HG03469 (cell line): ENCODE results near the gene FRAT1.
"Not testable (repeated sequence)": the region's sequence is repeated elsewhere in the genome, so short reads cannot be mapped to it uniquely, and the experiment has no call there.

Source experiments
- ATAC-seq: cut with Tn5 transposase; IDR thresholded peaks from one replicate; pipeline ENCODE4 v1.9.1; 2021; ENCODE audit warnings: mild to moderate bottlenecking, moderate library complexity, moderate number of reproducible peaks; ENCODE audit not compliant: unreplicated experiment

FRAT1 gene

GRCh38 chr10:97334370-97335175 lies 15.5 kb downstream of the FRAT1 start, which contains the start of gene FRAT2:
TSS of gene FRAT2 (minus strand) at chr10:97334729. CDS start at chr10:97334572, 157 bp downstream.
- peak; percentile 56 for ATAC-seq

- no peak for ATAC-seq
These were observed 16.1 kb downstream of the FRAT1 start for GRCh38 chr10:97335188-97335619.

GRCh38 chr10:97336006-97336405 lies 16.9 kb downstream of the FRAT1 start:
- ATAC-seq = no peak

GRCh38 chr10:97336446-97336845 lies 17.4 kb downstream of the FRAT1 start:
- ATAC-seq = no peak

GRCh38 chr10:97336942-97337831 lies 18.1 kb downstream of the FRAT1 start:
- no peak for ATAC-seq

- no peak for ATAC-seq
These were observed 19.0 kb downstream of the FRAT1 start for GRCh38 chr10:97338041-97338440.

GRCh38 chr10:97341416-97341815 lies 22.3 kb downstream of the FRAT1 start:
- ATAC-seq = no peak

GRCh38 chr10:97343664-97344063 lies 24.6 kb downstream of the FRAT1 start:
- not testable (repeated sequence) for ATAC-seq

GRCh38 chr10:97347317-97347716 lies 28.2 kb downstream of the FRAT1 start:
- ATAC-seq = no peak

- no peak for ATAC-seq
These were observed 30.9 kb downstream of the FRAT1 start for GRCh38 chr10:97349752-97350513.

GRCh38 chr10:97353945-97354344 lies 34.9 kb downstream of the FRAT1 start:
- ATAC-seq = no peak

GRCh38 chr10:97355571-97355975 lies 36.5 kb downstream of the FRAT1 start:
- ATAC-seq = no peak

GRCh38 chr10:97356318-97356914 lies 37.3 kb downstream of the FRAT1 start:
- ATAC-seq = no peak

GRCh38 chr10:97356918-97357317 lies 37.8 kb downstream of the FRAT1 start:
- ATAC-seq = no peak

- ATAC-seq = no peak
These were observed 39.3 kb downstream of the FRAT1 start for GRCh38 chr10:97358349-97358748.

- ATAC-seq = no peak
These were observed 39.7 kb downstream of the FRAT1 start for GRCh38 chr10:97358781-97359180.

GRCh38 chr10:97360705-97361536 lies 41.9 kb downstream of the FRAT1 start:
- ATAC-seq = no peak

- no peak for ATAC-seq
These were observed 42.4 kb downstream of the FRAT1 start for GRCh38 chr10:97361537-97361901.

GRCh38 chr10:97362310-97363033 lies 43.4 kb downstream of the FRAT1 start:
- ATAC-seq = no peak
